Measurements from ENCODE around the gene HEXIM1. TPM values are rescaled to one million over a fixed set of nuclear protein-coding genes. Genes with fewer than 3 reads are reported as not detected.

The HEXIM1 gene
- total RNA-seq, 1 experiment from 2014 or later, result 11.6 TPM

DNA sequence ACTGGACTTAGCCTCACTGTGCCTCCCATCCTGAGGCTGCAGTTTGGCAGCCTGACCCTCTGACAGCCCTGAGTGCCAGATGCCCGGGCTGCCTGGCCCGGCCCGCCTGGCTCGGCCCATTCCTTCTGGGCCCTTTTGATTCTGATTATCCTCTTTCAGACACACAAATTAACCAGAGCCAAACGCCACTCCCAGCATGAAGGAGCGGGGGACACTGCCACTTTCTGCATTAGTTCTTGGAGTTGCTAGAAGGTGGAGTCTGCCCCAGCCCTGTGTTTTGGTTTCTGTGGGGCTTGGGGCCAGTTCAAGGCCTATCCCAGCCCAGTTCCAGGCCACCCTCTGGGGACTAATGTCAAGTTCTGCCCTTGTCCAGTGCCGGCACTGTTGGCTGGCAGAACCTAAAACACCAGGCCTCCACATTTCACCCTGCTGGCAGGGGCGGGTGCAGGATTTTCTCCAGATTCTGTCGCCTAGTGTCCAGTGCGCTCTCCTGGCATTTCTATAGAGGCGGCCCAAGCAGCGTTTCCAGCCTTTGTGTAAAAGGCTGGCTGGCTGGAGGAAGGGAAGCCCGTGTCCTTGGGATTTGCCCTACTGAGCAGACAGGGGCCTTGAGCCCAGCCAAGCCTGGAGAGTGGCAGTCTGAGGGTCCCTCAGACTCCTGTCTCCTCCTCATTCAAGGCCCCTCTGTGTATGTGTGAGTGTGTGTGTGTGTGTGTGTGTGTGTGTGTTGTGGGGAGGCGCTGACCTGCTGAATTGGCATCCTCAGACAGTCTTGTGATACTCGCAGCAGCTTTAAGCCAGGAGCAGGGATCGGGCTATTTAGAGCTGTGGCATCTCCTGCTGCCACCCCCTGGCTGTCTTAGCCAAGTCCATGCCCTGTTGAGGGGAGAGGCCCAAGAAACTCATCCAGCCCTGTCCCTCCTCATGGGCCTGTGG lies 37.3 kb upstream of the HEXIM1 start:
- in situ Hi-C loops (cut with HindIII; ENCODE audit: low pct_unique_long_range_greater_than_20kb, low sequenced_read_pairs), result no loop called here
- DNase-seq (ENCODE audit: low read depth), result no peak

DNA sequence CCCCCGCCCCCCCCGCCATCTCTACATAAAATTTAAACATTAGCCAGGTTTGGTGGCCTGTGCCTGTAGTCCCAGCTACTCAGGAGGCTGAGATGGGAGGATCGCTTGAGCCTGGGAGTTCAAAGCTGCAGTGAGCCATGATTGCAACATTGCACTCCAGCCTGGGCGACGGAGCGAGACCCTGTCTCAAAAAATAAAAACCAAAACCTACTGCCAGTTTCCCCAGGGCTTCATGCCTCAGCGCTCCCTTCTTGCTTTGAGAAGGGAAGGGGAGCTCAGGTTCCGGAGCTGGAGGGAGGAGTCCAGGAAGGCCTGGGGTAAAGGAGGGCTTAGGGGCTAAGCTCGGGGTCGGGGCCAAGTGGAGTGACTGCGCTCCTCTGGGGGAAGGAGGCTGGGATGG lies 36.4 kb upstream of the HEXIM1 start:
- no peak for DNase-seq (ENCODE audit: low read depth)
- in situ Hi-C loops (cut with HindIII; ENCODE audit: low pct_unique_long_range_greater_than_20kb, low sequenced_read_pairs), result no loop called here

DNA sequence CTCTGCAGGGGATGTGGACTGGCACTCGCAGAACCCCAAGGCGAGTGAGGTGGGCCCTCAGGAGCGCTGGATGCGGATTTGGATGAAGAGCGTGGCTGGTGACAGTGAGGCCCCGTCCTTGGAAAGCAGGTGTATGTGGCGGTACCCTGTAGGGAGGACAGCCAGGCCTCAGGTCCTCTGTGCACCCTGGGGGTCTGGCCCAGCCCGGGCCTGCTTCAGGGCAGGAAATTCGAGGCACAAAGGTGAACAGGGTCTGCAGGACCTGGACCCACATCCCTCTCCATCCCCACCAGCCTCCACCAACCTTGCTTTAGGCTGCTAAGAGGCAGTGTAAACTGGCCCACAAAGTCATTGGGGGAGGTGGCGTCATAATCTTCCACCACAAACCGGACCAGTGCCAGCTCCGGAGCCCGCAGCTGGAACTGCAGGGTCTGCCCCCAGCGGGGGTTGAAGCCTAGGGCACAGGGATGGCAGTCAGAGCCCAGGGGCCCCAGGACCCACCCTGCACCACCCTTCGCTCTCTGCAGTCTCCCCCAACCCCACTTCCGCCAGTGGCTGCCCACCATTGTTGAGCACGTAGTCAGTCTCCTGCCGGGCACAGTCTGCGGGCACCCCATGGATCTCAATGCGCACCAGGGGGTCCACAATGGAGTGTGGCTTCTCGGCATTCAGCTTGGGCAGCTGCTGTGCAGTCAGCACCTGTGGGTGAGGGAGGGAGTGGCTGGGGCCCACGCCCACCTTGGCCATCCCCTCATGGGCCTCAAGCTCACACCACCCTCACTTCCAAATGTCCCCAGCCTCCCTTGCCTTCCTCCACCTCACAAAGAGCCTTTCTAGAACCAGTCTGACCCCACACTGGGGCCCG lies 35.5 kb upstream of the HEXIM1 start:
- in situ Hi-C loops (cut with HindIII; ENCODE audit: low pct_unique_long_range_greater_than_20kb, low sequenced_read_pairs), result no loop called here
- DNase-seq (ENCODE audit: low read depth), result no peak

DNA sequence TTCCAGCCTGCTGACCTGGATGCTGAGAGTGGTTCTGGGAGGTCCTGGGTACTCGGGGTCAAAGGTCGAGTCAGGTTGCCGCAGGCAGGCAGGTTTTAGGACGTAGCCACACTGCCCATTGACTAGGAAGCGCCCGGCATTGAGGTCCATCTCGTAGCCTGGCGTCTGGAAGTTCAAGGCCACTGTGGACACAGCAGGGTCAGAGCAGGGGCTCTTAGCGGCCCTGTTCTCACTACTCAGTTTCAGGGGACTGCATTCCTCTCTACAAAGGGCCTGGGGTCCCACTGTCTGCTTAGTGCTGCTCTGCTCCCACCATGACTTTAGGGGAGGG lies 34.9 kb upstream of the HEXIM1 start:
- no peak for DNase-seq (ENCODE audit: low read depth)
- in situ Hi-C loops (cut with HindIII; ENCODE audit: low pct_unique_long_range_greater_than_20kb, low sequenced_read_pairs), result no loop called here

DNA sequence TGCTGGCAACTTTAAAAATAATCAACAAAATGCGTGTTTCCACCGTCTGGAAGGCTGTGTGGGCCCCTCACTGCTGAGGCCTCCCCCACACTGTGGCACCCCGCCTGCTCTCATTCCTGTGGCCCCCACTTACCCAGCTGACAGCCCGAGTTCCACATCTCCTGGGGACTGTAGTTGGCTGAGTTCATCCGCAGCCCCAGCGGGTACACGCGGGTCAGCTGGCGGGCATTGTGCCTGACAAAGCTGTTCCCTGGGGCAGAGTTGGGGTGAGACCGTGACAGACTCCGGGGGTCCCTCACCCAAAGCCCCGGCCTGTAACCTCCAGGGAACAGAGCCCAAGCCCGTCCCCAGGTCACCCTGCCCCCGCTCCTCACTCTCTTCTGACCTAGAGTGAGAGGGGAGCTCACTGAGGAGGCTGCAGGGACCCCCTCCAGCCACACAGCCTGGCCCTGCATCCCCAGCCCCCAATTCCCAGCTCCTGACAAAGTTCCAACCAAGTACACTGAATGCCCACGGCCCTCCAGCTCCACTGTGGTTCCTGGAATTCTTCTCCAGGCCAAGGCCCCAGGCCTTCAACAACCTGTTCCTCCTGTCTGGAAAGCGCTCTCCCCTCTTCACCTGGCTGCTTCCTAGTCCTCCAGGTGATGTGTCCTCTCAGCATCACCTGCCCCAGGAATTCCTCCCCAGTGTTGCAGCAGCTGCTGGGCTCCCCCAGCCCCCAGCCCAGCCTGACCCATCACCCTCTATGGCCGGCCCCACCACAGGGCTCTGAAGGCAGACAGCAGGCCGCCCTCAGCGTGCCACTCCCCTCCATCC lies 34.0 kb upstream of the HEXIM1 start:
- in situ Hi-C loops (cut with HindIII; ENCODE audit: low pct_unique_long_range_greater_than_20kb, low sequenced_read_pairs), result no loop called here
- DNase-seq (ENCODE audit: low read depth), result no peak

DNA sequence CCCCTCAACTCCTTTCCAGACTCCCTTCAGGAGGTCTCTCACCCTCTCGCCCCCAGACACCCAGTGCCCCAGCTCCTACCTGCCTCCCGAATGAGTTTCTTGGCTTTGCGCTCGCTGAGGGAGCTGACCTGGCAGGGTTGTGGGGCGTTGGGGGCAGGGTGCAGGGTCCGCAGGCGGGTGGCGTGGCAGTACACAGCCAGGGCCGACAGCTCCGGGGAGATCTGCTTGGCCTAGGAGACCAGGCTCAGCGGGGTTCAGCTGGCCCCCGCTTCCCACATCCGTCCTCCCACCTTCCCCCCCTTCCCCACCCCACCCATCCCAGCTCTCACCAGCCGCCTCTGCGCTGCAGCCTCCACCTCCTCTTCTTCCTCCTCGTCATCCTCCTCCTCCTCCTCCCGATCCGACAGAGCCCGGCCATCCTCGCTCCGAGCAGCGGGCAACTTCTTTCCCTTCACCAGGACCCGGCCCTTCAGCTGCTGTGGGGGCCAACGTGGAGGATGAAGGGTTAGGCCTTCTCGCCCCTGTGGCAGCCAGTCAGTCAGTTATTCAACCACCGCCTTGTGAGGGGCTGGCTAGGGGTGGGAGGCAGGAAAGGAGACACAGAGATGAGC lies 33.2 kb upstream of the HEXIM1 start:
- DNase-seq (ENCODE audit: low read depth), result no peak
- in situ Hi-C loops (cut with HindIII; ENCODE audit: low pct_unique_long_range_greater_than_20kb, low sequenced_read_pairs), result no loop called here

DNA sequence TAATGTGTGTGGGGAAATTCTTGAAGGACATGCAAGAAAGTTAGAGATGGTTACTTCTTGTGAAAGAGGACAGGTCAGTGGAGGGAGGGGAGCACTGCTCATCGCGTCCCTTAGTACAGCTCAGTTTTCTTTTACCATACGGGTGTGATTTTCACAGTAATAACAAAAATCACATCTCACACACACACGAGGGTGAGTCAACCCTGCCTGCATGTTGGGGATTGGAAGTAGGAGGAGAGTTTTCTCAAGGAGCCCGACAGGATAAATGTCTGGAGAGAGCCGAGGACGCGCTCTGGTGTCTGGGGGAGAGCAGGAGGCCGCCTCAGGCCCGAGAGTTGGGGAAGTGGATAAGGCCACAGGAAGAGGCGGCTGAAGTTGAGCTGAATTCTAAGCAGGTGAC lies 32.4 kb upstream of the HEXIM1 start:
- in situ Hi-C loops (cut with HindIII; ENCODE audit: low pct_unique_long_range_greater_than_20kb, low sequenced_read_pairs), result no loop called here
- DNase-seq (ENCODE audit: low read depth), result no peak

DNA sequence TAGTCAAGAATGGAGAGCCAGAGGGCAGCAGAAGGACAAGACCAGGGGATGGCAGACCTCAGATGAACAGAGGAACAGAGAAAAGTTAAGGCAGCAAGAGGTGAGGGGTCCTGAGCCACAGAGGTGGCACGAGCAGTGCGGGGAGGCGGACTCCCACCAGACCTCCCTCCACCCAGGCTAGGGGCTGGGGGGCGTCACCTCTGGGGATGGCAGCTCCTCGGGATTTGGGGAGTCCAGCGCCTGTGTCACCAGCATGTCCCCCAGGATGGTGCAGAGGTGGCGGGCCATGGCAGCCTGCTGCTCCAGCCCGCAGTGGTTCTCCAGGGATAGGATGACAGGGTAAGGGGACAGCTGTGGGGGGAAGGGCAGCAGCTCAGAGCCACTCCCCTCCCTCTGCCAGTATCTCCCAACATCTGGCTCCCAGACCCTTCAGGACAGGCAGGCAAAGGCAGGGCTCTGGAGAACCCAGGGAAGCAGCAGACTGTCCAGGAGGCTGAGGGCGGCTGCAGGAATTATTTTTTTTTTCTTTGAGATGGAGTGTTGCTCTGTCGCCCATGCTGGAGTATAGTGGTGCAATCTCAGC lies 31.8 kb upstream of the HEXIM1 start:
- in situ Hi-C loops (cut with HindIII; ENCODE audit: low pct_unique_long_range_greater_than_20kb, low sequenced_read_pairs), result no loop called here
- DNase-seq (ENCODE audit: low read depth), result no peak

DNA sequence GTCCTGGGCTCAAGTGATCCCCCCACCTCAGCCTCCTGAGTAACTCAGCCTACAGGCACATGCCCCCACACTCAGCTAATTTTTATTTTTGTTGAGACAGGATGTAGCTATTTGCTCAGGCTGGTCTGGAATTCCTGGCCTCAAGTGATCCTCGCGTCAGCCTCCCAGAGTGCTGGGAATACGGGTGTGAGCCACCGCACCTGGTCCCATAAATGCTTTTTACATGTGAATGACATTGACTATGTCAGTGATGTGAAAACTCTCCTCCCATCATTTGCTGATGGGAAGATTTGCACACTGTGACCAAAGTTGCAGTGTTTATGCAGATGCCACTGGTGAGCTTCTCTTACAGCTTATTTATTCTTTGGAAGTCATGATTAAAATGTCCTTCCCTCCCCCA lies 30.9 kb upstream of the HEXIM1 start:
- in situ Hi-C loops (cut with HindIII; ENCODE audit: low pct_unique_long_range_greater_than_20kb, low sequenced_read_pairs), result no loop called here
- no peak for DNase-seq (ENCODE audit: low read depth)

DNA sequence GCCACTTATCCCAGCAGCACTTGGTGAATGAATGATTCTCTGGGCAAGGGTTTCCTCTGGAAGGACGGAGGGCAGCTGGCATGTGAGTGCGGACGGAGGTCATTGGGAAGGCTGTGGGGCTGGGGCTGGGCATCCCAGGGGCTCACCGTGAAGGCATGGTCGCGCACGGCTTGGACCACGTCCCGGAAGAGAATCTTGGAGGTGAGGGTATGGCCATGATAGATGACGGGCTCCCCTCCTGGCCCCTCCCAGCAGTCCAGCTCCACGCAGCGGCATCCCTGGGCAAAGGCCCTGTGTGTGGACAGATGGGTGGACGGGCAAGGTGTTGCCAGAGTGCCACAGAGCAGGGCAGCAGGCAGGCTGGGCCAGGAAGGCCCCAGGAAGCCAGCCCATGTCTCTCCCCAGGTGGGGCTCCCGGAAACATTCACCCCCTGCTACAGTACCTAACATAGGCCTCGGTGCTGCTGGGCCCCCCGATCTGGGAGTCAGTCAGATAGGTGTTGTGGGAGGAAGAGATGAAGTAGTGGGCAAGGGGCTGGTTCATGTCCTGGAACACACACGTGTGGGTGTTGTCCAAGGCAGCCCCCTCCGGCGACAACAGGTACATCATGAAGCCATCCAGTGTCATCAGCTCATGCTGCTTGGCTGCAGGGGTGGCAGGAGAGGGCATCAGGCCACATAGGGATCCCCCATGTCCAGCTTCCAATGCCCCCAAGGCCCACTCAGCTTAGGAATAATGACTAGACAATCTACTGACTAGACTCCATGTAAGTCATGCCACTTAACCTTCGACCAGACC lies 30.2 kb upstream of the HEXIM1 start:
- in situ Hi-C loops (cut with HindIII; ENCODE audit: low pct_unique_long_range_greater_than_20kb, low sequenced_read_pairs), result no loop called here
- no peak for DNase-seq (ENCODE audit: low read depth)

DNA sequence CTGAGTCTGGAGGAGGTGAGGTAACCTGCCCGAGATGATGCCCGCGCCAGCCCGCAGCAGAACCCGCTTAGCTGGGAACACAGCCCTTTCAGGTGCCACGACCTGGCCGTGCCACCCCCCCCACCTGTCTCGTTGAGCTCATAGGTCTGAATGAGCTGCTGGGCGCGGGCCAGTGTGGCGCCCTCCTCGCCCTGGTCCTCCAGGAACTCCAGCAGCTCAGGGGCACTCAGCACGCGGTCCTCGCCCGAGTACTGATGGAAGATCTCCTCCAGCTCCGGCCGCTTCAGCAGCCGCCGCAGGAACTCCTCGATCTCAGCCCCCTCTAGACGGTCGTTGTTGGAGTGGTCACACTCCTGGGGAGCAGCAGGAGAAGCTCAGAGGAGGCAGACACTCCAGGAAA lies 29.6 kb upstream of the HEXIM1 start:
- no peak for DNase-seq (ENCODE audit: low read depth)
- in situ Hi-C loops (cut with HindIII; ENCODE audit: low pct_unique_long_range_greater_than_20kb, low sequenced_read_pairs), result no loop called here

DNA sequence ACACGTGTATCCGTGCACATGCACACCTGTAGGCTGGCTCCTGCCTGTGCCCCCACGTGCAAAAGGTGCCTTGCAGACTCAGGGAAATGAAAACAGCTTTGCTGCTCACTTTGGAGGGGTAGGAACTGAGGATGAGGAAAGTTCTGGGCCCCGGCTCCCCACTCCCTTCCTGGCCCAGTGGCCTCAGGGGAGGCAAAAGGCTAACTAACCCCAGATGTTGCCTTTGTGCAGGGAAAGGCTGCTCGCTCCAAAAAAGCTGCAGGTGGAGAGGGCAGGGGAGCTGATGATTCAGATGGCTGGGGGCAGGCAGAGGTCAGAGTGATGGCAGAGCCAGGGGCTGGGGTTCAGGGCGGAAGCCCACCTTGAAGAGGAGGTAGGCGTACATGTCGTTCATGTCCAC lies 28.3 kb upstream of the HEXIM1 start:
- DNase-seq (ENCODE audit: low read depth), result no peak
- in situ Hi-C loops (cut with HindIII; ENCODE audit: low pct_unique_long_range_greater_than_20kb, low sequenced_read_pairs), result no loop called here

DNA sequence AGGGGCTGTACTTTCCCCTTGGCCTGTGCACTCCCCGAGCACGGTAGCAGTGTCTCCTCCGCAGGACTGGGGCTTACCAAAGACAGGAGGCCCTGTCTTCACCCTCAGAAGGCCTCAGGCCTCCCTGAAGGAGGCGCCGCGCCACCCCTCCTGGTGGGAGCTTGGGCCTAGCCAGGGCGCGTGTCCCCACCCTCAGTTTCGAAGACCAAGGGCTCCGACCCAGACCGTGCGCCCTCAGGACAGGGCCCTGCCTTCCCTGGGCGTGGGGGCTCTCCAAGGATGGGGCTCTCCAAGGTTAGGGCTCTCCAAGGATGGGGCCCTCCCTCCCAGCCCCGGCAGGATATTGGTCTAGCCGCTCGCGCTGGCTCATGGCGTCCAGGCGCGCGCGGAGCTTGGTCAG lies 27.7 kb upstream of the HEXIM1 start:
- in situ Hi-C loops (cut with HindIII; ENCODE audit: low pct_unique_long_range_greater_than_20kb, low sequenced_read_pairs), result no loop called here
- DNase-seq (ENCODE audit: low read depth), result no peak

DNA sequence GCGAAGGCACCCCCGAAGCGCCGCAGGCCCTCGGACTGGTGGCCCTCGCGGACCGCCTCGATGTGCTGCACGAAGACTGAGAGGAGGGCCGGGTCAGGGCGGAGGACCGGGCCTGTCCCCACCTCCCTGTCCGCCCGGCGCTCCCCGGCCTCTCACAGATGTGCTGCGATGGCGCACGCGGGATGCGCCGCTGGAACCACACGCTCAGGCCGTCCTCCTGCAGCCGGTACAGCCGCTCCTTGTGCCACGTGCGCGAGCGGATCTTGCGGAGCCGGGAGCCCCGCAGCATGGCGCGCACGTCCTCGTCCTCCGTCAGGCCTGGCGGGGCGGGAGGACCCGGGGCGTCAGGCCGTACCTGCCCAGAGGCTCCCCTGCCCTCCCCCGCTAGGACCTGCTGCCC lies 27.2 kb upstream of the HEXIM1 start:
- in situ Hi-C loops (cut with HindIII; ENCODE audit: low pct_unique_long_range_greater_than_20kb, low sequenced_read_pairs), result no loop called here
- no peak for DNase-seq (ENCODE audit: low read depth)

DNA sequence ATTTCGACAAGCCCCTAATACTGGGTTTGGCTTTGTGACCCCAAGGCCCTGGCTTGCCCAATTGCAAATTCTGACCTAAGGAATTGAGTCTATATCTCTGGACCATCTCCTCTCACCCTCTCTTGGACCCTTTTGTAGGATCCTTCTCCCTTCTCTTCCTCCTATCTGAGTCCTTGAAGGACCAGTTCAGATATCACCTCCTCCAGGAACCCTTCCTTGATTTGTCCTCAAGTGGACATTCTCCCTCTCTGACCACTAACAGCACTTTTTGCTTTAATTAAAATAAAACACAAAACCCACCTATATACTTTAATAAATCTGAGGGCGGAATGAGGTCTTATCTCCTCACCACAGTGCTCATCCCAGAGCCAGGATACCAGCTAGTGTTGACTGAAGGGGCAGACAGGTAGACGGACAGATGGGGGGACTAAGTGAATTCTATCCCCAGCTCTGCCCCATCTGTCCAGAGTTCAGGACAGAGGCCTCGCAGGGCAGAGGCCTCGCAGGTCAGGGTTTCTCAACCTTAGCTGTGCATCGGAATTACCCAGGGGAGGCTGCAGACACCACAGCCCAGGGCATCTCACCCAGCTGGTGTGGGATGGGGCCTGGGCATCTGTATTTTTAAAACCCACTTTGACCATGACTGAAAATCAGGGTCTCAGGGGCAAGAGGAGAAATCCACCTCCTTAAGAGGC lies 25.1 kb upstream of the HEXIM1 start:
- no peak for DNase-seq (ENCODE audit: low read depth)

DNA sequence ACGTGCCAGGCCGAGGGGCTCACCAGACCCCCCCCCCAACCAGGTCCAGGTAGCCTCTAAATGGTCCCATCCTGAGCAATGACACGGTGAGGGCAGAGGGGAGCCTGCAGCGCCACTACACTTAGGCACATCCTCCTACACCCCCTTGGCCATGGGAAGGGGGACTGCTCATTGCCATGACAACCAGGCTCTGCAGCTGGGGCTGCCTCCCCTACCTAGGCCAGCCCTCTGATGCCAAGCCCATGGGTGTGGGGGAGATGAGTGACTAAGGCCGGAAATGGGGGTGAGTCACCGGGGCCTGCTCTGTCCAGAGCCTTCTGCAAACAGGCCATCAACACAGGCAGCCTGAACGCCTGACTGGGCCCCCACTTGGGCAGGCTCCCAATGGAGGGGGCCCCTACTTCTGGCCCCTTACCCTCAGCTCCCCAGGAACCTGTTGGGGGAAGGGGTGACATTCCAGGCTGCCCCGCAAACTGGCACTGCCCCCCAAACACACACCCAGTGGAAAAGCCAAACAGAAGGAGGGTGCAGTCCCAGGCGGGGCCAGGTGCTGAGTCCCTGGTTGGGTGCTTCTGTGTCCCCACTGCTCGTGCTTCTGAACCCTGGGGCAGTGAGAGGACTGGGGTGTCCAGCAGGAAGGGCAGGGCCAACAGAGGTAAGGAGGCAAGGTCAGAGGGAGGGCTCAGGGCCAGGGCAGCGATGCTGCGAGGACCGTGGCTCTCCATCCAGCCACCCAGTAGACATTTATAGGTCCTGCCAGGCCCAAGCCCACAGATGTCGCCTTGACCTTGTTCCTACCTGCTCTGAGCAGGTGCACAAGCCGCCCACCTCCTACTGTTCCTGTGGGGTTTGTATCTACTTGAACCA lies 24.1 kb upstream of the HEXIM1 start:
- in situ Hi-C loops (cut with HindIII; ENCODE audit: low pct_unique_long_range_greater_than_20kb, low sequenced_read_pairs), result no loop called here
- peak; percentile 86 for DNase-seq (ENCODE audit: low read depth)

More for the DNA sequence above, 25.1 kb upstream of the HEXIM1 start:
- in situ Hi-C loops (cut with HindIII; ENCODE audit: low pct_unique_long_range_greater_than_20kb, low sequenced_read_pairs), result no loop called here

Measured in Caki2 (cell line).